Kidney (tissue), 14 donors: ENCODE data around the gene MAGEB10. TPM values are rescaled to one million over a fixed set of nuclear protein-coding genes. Genes with fewer than 3 reads are reported as not detected.

Experiments
- DNase-seq, 5 donors: peaks; one replicate each; pipeline ENCODE4 v3.0.0-alpha.2; 2013 to 2020
- FAIRE-seq: peaks from 2 replicates; lab custom pipeline; 2012; peaks lifted over from hg19 to GRCh38; lab: Jason Lieb, UNC
- H3K27ac ChIP-seq, 2 donors: one replicate each; pipeline ENCODE4 v1.7.0; 2013; ENCODE audit warnings: low read depth in 2 of 2, low read length in 2 of 2, inconsistent platforms in 1 of 2
- H3K27me3 ChIP-seq: one replicate; pipeline ENCODE4 v1.7.1; 2013; ENCODE audit warnings: low read length, inconsistent platforms; ENCODE audit not compliant: control insufficient read depth, insufficient read depth
- H3K36me3 ChIP-seq, 3 donors: one replicate each; pipeline versions ENCODE4 v1.7.0 to v1.7.1; 2013; ENCODE audit warnings: low read length in 3 of 3, control low read depth in 1 of 3, inconsistent platforms in 1 of 3; ENCODE audit not compliant: insufficient read depth in 3 of 3, control insufficient read depth in 2 of 3
- H3K4me1 ChIP-seq, 3 donors: one replicate each; pipeline versions ENCODE4 v1.7.0 to v1.7.1; 2013; ENCODE audit warnings: low read length in 3 of 3, inconsistent platforms in 1 of 3, low read depth in 1 of 3; ENCODE audit not compliant: control insufficient read depth in 2 of 3, insufficient read depth in 2 of 3
- H3K4me3 ChIP-seq, 3 donors: one replicate each; pipeline versions ENCODE4 v1.7.0 to v1.8.1; 2013; ENCODE audit warnings: low read length in 3 of 3, control low read depth in 1 of 3, inconsistent platforms in 1 of 3
- H3K9ac ChIP-seq, 3 donors: one replicate each; pipeline versions ENCODE4 v1.7.0 to v1.7.1; 2013; ENCODE audit warnings: low read length in 3 of 3, control low read depth in 1 of 3, inconsistent platforms in 1 of 3
- H3K9me3 ChIP-seq, 3 donors: one replicate each; pipeline versions ENCODE4 v1.7.0 to v1.7.1; 2013; ENCODE audit warnings: low read length in 3 of 3, control low read depth in 1 of 3, inconsistent platforms in 1 of 3; ENCODE audit not compliant: control insufficient read depth in 2 of 3, insufficient read depth in 1 of 3
- intact Hi-C: fragments of 100-400 bp; cut with DNase I; formaldehyde crosslinking; loops from one replicate; pipeline ENCODE4 v1.11.1; 2022
- polyA plus RNA-seq: library from polyadenylated mRNA; stranded (reverse); fragments of 350-450 nt; fragmentation: Illumina TruSeq; extraction: RNeasy Lipid Tissue Mini Kit (QIAGEN cat#74804); gene quantifications from one replicate; pipeline ENCODE4 v1.2.3, GENCODE V29; 2014; ENCODE audit warnings: low read depth, low replicate concordance; ENCODE audit not compliant: insufficient read depth
- total RNA-seq: library from RNA; stranded (reverse); fragmentation: NEBNext Ultra II Directional; extraction: Animal tissue kit (Norgen Biotek cat#: 25700); gene quantifications from one replicate; pipeline ENCODE4 v1.2.1, GENCODE V29; 2021
- TF ChIP-seq, protein P1 (sequence below): IDR thresholded peaks from 3 replicates; pipeline ENCODE4 v1.5.1; 2012; ENCODE audit warnings: mild to moderate bottlenecking, moderate library complexity, borderline replicate concordance; ENCODE audit not compliant: insufficient read depth; ENCODE audit errors: extremely low read depth
- donor health status: control.
- donor health status: control.
- donor health status: control.
- donor health status: control.
- donor health status: control.
- donor health status: DM: yes; HTN: yes; CAD: no.
- donor health status: Normal renal cell carcinoma (clear cell type).

The MAGEB10 gene
- total and polyA plus RNA-seq, 2 donors from 2014 or later, result not detected

- FAIRE-seq, result peak; percentile 42
Measured at GRCh38 chrX:27842859-27843258, 35.1 kb downstream of the MAGEB10 start.

DNA sequence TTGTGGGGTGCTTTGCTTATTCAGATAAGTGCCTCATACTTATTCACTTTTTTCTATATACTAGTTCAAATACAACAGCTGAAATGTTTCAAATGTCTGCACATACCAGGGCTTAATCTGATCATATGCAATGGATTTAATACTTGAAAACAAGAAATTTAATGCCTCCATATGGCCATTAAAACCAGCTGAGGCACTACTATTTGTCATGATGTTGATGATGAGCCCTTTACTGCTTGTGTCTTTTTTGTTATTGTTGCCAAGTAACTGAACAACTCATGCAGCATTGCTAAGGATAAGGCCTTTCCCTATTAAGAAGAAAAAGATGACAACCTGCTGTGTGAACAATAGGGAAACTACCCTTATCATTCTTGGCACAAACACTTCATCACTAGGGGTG lies 52.5 kb downstream of the MAGEB10 start:
- peak in 2 of 5 donors; percentile 14 to 64 for DNase-seq
- Histone ChIP-seq H3K27ac (no peak overlapping the region), H3K4me1 (no peaks in the 10 kb centered on the region), H3K36me3 (no peaks in the 10 kb centered on the region), H3K4me3 (no peak overlapping the region), H3K9me3 (no peaks in the 10 kb centered on the region), H3K27me3 (no peaks in the 10 kb centered on the region), H3K9ac (no peak overlapping the region)
- intact Hi-C loops, result no loop called here
- TF ChIP-seq, protein P1, sequence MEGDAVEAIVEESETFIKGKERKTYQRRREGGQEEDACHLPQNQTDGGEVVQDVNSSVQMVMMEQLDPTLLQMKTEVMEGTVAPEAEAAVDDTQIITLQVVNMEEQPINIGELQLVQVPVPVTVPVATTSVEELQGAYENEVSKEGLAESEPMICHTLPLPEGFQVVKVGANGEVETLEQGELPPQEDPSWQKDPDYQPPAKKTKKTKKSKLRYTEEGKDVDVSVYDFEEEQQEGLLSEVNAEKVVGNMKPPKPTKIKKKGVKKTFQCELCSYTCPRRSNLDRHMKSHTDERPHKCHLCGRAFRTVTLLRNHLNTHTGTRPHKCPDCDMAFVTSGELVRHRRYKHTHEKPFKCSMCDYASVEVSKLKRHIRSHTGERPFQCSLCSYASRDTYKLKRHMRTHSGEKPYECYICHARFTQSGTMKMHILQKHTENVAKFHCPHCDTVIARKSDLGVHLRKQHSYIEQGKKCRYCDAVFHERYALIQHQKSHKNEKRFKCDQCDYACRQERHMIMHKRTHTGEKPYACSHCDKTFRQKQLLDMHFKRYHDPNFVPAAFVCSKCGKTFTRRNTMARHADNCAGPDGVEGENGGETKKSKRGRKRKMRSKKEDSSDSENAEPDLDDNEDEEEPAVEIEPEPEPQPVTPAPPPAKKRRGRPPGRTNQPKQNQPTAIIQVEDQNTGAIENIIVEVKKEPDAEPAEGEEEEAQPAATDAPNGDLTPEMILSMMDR, result no peak
- no peak for FAIRE-seq

More at GRCh38 chrX:27842859-27843258, 35.1 kb downstream of the MAGEB10 start:
- no peak overlapping the region for H3K27ac ChIP-seq
- H3K9ac ChIP-seq, result no peak overlapping the region
- no peaks in the 10 kb centered on the region for H3K36me3 ChIP-seq
- H3K4me1 ChIP-seq, result no peaks in the 10 kb centered on the region
- H3K27me3 ChIP-seq, result no peaks in the 10 kb centered on the region
- intact Hi-C loops, result no loop called here
- DNase-seq, result no peak
- H3K9me3 ChIP-seq, result no peaks in the 10 kb centered on the region
- TF ChIP-seq, protein P1, result no peak
- no peak overlapping the region for H3K4me3 ChIP-seq

- Histone ChIP-seq H3K27ac (no peak overlapping the region), H3K9me3 (no peaks in the 10 kb centered on the region), H3K4me1 (no peaks in the 10 kb centered on the region), H3K4me3 (no peak overlapping the region), H3K27me3 (no peaks in the 10 kb centered on the region), H3K9ac (no peak overlapping the region), H3K36me3 (no peaks in the 10 kb centered on the region)
- no peak for FAIRE-seq
- TF ChIP-seq, protein P1, result no peak
- intact Hi-C loops, result no loop called here
- no peak for DNase-seq
Measured at GRCh38 chrX:27863809-27864208, 56.0 kb downstream of the MAGEB10 start.

Other genes with a start within 250 kb of the MAGEB10 start
- not detected for gene DCAF8L2, start 217.6 kb upstream of the MAGEB10 start, total RNA-seq
- gene DCAF8L2, start 217.6 kb upstream of the MAGEB10 start, polyA plus RNA-seq, result not detected
- gene DCAF8L1, start 173.5 kb downstream of the MAGEB10 start, total RNA-seq, result not detected
- not detected for gene DCAF8L1, start 173.5 kb downstream of the MAGEB10 start, polyA plus RNA-seq